Tibial artery (tissue), 4 donors: ENCODE results near the gene NFIX.

Source experiments
- DNase-seq, 2 donors: peaks; one replicate each; pipeline ENCODE4 v3.0.0-alpha.2; 2019
- H3K27ac ChIP-seq, 2 donors: fragments of 200-600 bp; sonication (generic) in 1 of 2; 1 replicate in 1 of 2; 2 replicates in 1 of 2; pipeline ENCODE4 v1.5.1; 2018 to 2019; ENCODE audit warnings: mild to moderate bottlenecking in 1 of 2
- H3K27me3 ChIP-seq, 2 donors: fragments of 200-600 bp; sonication (generic) in 1 of 2; one replicate each; pipeline versions ENCODE4 v1.5.1 to v1.6.0; 2016 to 2019
- H3K36me3 ChIP-seq, 3 donors: fragments of 200-600 bp; sonication (generic) in 2 of 3; one replicate each; pipeline ENCODE4 v1.5.1; 2016 to 2019; ENCODE audit warnings: mild to moderate bottlenecking in 2 of 3
- H3K4me1 ChIP-seq, 4 donors: fragments of 200-600 bp; sonication (generic) in 2 of 4; 1 replicate in 3 of 4; 2 replicates in 1 of 4; pipeline ENCODE4 v1.5.1; 2016 to 2019
- H3K4me3 ChIP-seq, 2 donors: fragments of 200-600 bp; sonication (generic) in 1 of 2; 1 replicate in 1 of 2; 2 replicates in 1 of 2; pipeline ENCODE4 v1.5.1; 2018 to 2019; ENCODE audit warnings: mild to moderate bottlenecking in 2 of 2
- H3K9me3 ChIP-seq, 3 donors: fragments of 200-600 bp; sonication (generic) in 1 of 3; one replicate each; pipeline ENCODE4 v1.5.1; 2016 to 2019
- CTCF ChIP-seq, 2 experiments: fragments of 200-600 bp in 1 of 2; fragments of 450-650 bp in 1 of 2; IDR thresholded peaks; one replicate each; pipeline ENCODE4 v1.5.1; 2017 to 2019; ENCODE audit warnings: antibody characterized with exemption in 2 of 2, mild to moderate bottlenecking in 1 of 2, moderate library complexity in 1 of 2
- intact Hi-C: fragments of 100-400 bp; cut with DNase I; formaldehyde crosslinking; loops from one replicate; pipeline ENCODE4 v1.15.0; 2023; ENCODE audit warnings: low total_unique reads

The NFIX gene

GRCh38 chr19:12997967-12998940, 3.0 kb downstream of the NFIX start:
- intact Hi-C loops, result loop anchor here (5.0 kb wide), 2 partner anchors 39 to 64 kb away; no protein-coding TSS in a partner anchor
- Histone ChIP-seq H3K4me3 (peak overlapping the region; percentile 67 to 85), H3K9me3 (no peaks in the 10 kb centered on the region), H3K27me3 (no peaks in the 10 kb centered on the region), H3K27ac (peak overlapping the region; percentile 88 to 99), H3K36me3 (peaks cover 0 to 12% (median 0%) of the 10 kb centered on the region in 3 donors), H3K4me1 (peaks cover 0 to 70% (median 63%) of the 10 kb centered on the region in 4 donors)
- DNase-seq, result no peak
- TF ChIP-seq CTCF (IDR thresholded peaks at IDR 0.05), result no peak

GRCh38 chr19:13001166-13001501, 5.9 kb downstream of the NFIX start:
- H3K9me3 ChIP-seq, result no peaks in the 10 kb centered on the region
- peaks cover 0 to 95% (median 83%) of the 10 kb centered on the region in 4 donors for H3K4me1 ChIP-seq
- no peaks in the 10 kb centered on the region for H3K27me3 ChIP-seq
- peak overlapping the region; percentile 51 to 56 for H3K4me3 ChIP-seq
- no peak for TF ChIP-seq CTCF (IDR thresholded peaks at IDR 0.05)
- H3K36me3 ChIP-seq, result peaks cover 0 to 12% (median 0%) of the 10 kb centered on the region in 3 donors
- intact Hi-C loops, result no loop called here
- no peak for DNase-seq
- H3K27ac ChIP-seq, result peak overlapping the region; percentile 88 to 99

GRCh38 chr19:13001502-13002165, 6.4 kb downstream of the NFIX start:
- Histone ChIP-seq H3K4me1 (peaks cover 0 to 97% (median 88%) of the 10 kb centered on the region in 4 donors), H3K27me3 (no peaks in the 10 kb centered on the region), H3K27ac (peak overlapping the region; percentile 88 to 99), H3K36me3 (peaks cover 0 to 12% (median 0%) of the 10 kb centered on the region in 3 donors), H3K4me3 (peak overlapping the region; percentile 51 to 56), H3K9me3 (no peaks in the 10 kb centered on the region)
- DNase-seq, result peak; percentile 63 to 89
- intact Hi-C loops, result no loop called here
- peak in 1 of 2 experiments; percentile 12 for TF ChIP-seq CTCF (IDR thresholded peaks at IDR 0.05)

- peaks cover 0 to 97% (median 88%) of the 10 kb centered on the region in 4 donors for H3K4me1 ChIP-seq
- H3K27me3 ChIP-seq, result no peaks in the 10 kb centered on the region
- DNase-seq, result peak; percentile 87 to 95
- TF ChIP-seq CTCF (IDR thresholded peaks at IDR 0.05), result peak in 1 of 2 experiments; percentile 34
- peak overlapping the region; percentile 51 to 56 for H3K4me3 ChIP-seq
- intact Hi-C loops, result no loop called here
- H3K27ac ChIP-seq, result peak overlapping the region; percentile 88 to 99
- H3K9me3 ChIP-seq, result no peaks in the 10 kb centered on the region
- H3K36me3 ChIP-seq, result peaks cover 0 to 12% (median 0%) of the 10 kb centered on the region in 3 donors
These were observed 7.1 kb downstream of the NFIX start for GRCh38 chr19:13002166-13002898.

- no peaks in the 10 kb centered on the region for H3K27me3 ChIP-seq
- H3K4me3 ChIP-seq, result peak overlapping the region; percentile 51 to 56
- intact Hi-C loops, result no loop called here
- TF ChIP-seq CTCF (IDR thresholded peaks at IDR 0.05), result no peak
- no peak for DNase-seq
- peaks cover 0 to 12% (median 0%) of the 10 kb centered on the region in 3 donors for H3K36me3 ChIP-seq
- H3K9me3 ChIP-seq, result no peaks in the 10 kb centered on the region
- H3K4me1 ChIP-seq, result peaks cover 0 to 97% (median 88%) of the 10 kb centered on the region in 4 donors
- H3K27ac ChIP-seq, result peak overlapping the region; percentile 88 to 99
These were observed 7.8 kb downstream of the NFIX start for GRCh38 chr19:13003081-13003480.
